Fibroblast of skin of left quadriceps (primary cell): ENCODE results near the gene FRRS1.
A peak's percentile ranks its signal among the peaks of the same experiment; 100 is the strongest.
"Not testable (repeated sequence)": the region's sequence is repeated elsewhere in the genome, so short reads cannot be mapped to it uniquely, and the experiment has no call there.

Experiments used
- DNase-seq, 2 experiments: peaks; one replicate each; pipeline ENCODE4 v3.0.0-alpha.2; 2013; ENCODE audit warnings: low read depth in 2 of 2

The FRRS1 gene

GRCh38 chr1:99766378-99766800 is at the start of gene FRRS1:
Gene FRRS1, minus strand, starts transcription at chr1:99766635. Its CDS starts 17,867 bp downstream, at chr1:99748768.
- peak; percentile 23 to 27 for DNase-seq

- DNase-seq, result no peak
These were observed 48.0 kb upstream of the FRRS1 start for GRCh38 chr1:99814373-99814900.

- DNase-seq, result no peak
These were observed 45.3 kb upstream of the FRRS1 start for GRCh38 chr1:99811747-99812146.

GRCh38 chr1:99811075-99811474 is 44.6 kb upstream of the FRRS1 start:
- DNase-seq, result no peak

GRCh38 chr1:99808391-99809115 is 42.1 kb upstream of the FRRS1 start:
- DNase-seq, result peak; percentile 90 to 93

GRCh38 chr1:99806882-99807281 is 40.4 kb upstream of the FRRS1 start:
- no peak for DNase-seq

- no peak for DNase-seq
These were observed 35.1 kb upstream of the FRRS1 start for GRCh38 chr1:99801584-99801983.

- not testable (repeated sequence) for DNase-seq
These were observed 27.4 kb upstream of the FRRS1 start for GRCh38 chr1:99793861-99794260.

GRCh38 chr1:99789715-99790114 is 23.3 kb upstream of the FRRS1 start:
- no peak for DNase-seq

GRCh38 chr1:99788896-99789295 is 22.5 kb upstream of the FRRS1 start:
- no peak for DNase-seq

GRCh38 chr1:99786751-99787501 is 20.5 kb upstream of the FRRS1 start:
- DNase-seq, result no peak

GRCh38 chr1:99784809-99785255 is 18.4 kb upstream of the FRRS1 start:
- no peak for DNase-seq

GRCh38 chr1:99784143-99784542 is 17.7 kb upstream of the FRRS1 start:
- no peak for DNase-seq

- no peak for DNase-seq
These were observed 16.5 kb upstream of the FRRS1 start for GRCh38 chr1:99782920-99783319.

- no peak for DNase-seq
These were observed 16.0 kb upstream of the FRRS1 start for GRCh38 chr1:99782397-99782796.

GRCh38 chr1:99781798-99782197 is 15.4 kb upstream of the FRRS1 start:
- no peak for DNase-seq

- no peak for DNase-seq
These were observed 11.3 kb upstream of the FRRS1 start for GRCh38 chr1:99777752-99778151.

- no peak for DNase-seq
These were observed 9.7 kb upstream of the FRRS1 start for GRCh38 chr1:99776120-99776519.

GRCh38 chr1:99772809-99773208 is 6.4 kb upstream of the FRRS1 start:
- DNase-seq, result no peak

GRCh38 chr1:99771513-99771918 is 5.1 kb upstream of the FRRS1 start:
- no peak for DNase-seq

GRCh38 chr1:99768524-99769245 is 2.2 kb upstream of the FRRS1 start:
- no peak for DNase-seq

- no peak for DNase-seq
These were observed 1.7 kb upstream of the FRRS1 start for GRCh38 chr1:99768104-99768503.
